CD4-positive, alpha-beta T cell treated with Interleukin-12 subunit alpha and Interleukin-12 subunit beta, for 1 hour (primary cell): ENCODE results near the gene SLC13A2.

ENCODE experiments used
- DNase-seq: peaks from one replicate; pipeline ENCODE4 v3.0.0-alpha.2; 2020

Gene SLC13A2

GRCh38 chr17:28540231-28540630 is 66.8 kb downstream of the SLC13A2 start:
- DNase-seq: no peak

- no peak for DNase-seq
Measured at GRCh38 chr17:28541439-28541838, 68.0 kb downstream of the SLC13A2 start.

GRCh38 chr17:28544402-28545140 is 71.1 kb downstream of the SLC13A2 start:
- no peak for DNase-seq

- DNase-seq: no peak
Measured at GRCh38 chr17:28545141-28545503, 71.7 kb downstream of the SLC13A2 start.

- no peak for DNase-seq
Measured at GRCh38 chr17:28545787-28546415, 72.5 kb downstream of the SLC13A2 start.

GRCh38 chr17:28547096-28547622 is 73.7 kb downstream of the SLC13A2 start:
- no peak for DNase-seq
